ENCODE data around the gene NXNL2. TPM values are rescaled to one million over a fixed set of nuclear protein-coding genes. Genes with fewer than 3 reads are reported as not detected.

The NXNL2 gene
- total and polyA plus RNA-seq, 2 experiments from 2014 or later: 3.4 to 5.1 TPM

GRCh38 chr9:88536023-88536324 is 996 bp downstream of the NXNL2 start (continued):
- TF ChIP-seq ZNF462 (CRISPR knock-in tag; IDR thresholded peaks at IDR 0.05) (no peak), EZH2phosphoT487 (IDR thresholded peaks at IDR 0.05; ENCODE audit: unreplicated experiment) (no peak), EZH2 (IDR thresholded peaks at IDR 0.05; ENCODE audit: low read depth, unreplicated experiment) (no peak), CREB1 (CRISPR knock-in tag; IDR thresholded peaks at IDR 0.05; ENCODE audit: low read depth) (no peak), ZNF331 (CRISPR knock-in tag; IDR thresholded peaks at IDR 0.05; ENCODE audit: low read depth) (no peak)

- Mint-ChIP-seq H3K4me3 (no peak overlapping the region), H3K36me3 (ENCODE audit: low read depth) (no peaks in the 10 kb centered on the region; the same call in 2 of the 3 replicates), H3K27ac (no peak overlapping the region), H3K27me3 (ENCODE audit: insufficient read depth, low read depth, poor library complexity) (peaks cover 30% of the 10 kb centered on the region), H3K9me3 (peaks cover 6% of the 10 kb centered on the region), H3K4me1 (peaks cover 11% of the 10 kb centered on the region)
- H3K27ac ChIP-seq (ENCODE audit: low read depth): no peak overlapping the region
- H3K4me1 ChIP-seq (ENCODE audit: insufficient read depth): peaks cover 8% of the 10 kb centered on the region; the same call in 1 of the 2 replicates
- no peaks in the 10 kb centered on the region for H3K79me2 ChIP-seq (replicated peaks; ENCODE audit: insufficient read depth)
- H2AFZ ChIP-seq: no peak overlapping the region
- no peaks in the 10 kb centered on the region for H3K9me2 ChIP-seq (ENCODE audit: insufficient read depth)
- H3K36me3 ChIP-seq (ENCODE audit: insufficient read depth): no peaks in the 10 kb centered on the region
- peaks cover 20% of the 10 kb centered on the region for H3K27me3 ChIP-seq (ENCODE audit: insufficient read depth)
- H3F3A ChIP-seq (replicated peaks; ENCODE audit: low read depth): peaks cover 9% of the 10 kb centered on the region
- DNase-seq (ENCODE audit: low spot score) (no peak), ATAC-seq (no peak)
- no peak overlapping the region for H3K4me3 ChIP-seq
- H4K20me1 ChIP-seq (replicated peaks; ENCODE audit: insufficient read depth): no peaks in the 10 kb centered on the region; the same call in 1 of the 2 replicates
- H3K4me2 ChIP-seq: no peak overlapping the region
- TF ChIP-seq JUNB (IDR thresholded peaks at IDR 0.05; ENCODE audit: unreplicated experiment) (no peak), ZNF462 (CRISPR knock-in tag; IDR thresholded peaks at IDR 0.05) (no peak), STAT1 (IDR thresholded peaks at IDR 0.05; ENCODE audit: unreplicated experiment) (no peak)
Measured at GRCh38 chr9:88536951-88537760, 2.2 kb downstream of the NXNL2 start.
